Thoracic aorta (tissue), 2 donors: ENCODE results near the gene HSPA12B. TPM values are rescaled to one million over a fixed set of nuclear protein-coding genes. Genes with fewer than 3 reads are reported as not detected.

ENCODE experiments used
- ATAC-seq: fragments of 150-250 bp; one replicate; pipeline ENCODE4 v1.8.0; 2017; ENCODE audit warnings: low read depth; ENCODE audit not compliant: insufficient number of reproducible peaks, low FRiP score
- DNase-seq: peaks from one replicate; pipeline ENCODE4 v3.0.0-alpha.2; 2020; ENCODE audit warnings: low spot score
- H3K27ac ChIP-seq, 2 donors: fragments of 200-600 bp; sonication (generic); 1 replicate in 1 of 2; 2 replicates in 1 of 2; pipeline ENCODE4 v1.5.1; 2016; ENCODE audit warnings: mild to moderate bottlenecking in 2 of 2, moderate library complexity in 2 of 2
- H3K27me3 ChIP-seq: fragments of 200-600 bp; sonication (generic); replicated peaks from 2 replicates; pipeline ENCODE4 v1.6.0; 2016; ENCODE audit warnings: mild to moderate bottlenecking; ENCODE audit not compliant: insufficient read depth
- H3K36me3 ChIP-seq: fragments of 200-600 bp; sonication (generic); one replicate; pipeline ENCODE4 v1.5.1; 2016
- H3K4me1 ChIP-seq, 2 donors: fragments of 200-600 bp; sonication (generic); 1 replicate in 1 of 2; 2 replicates in 1 of 2; pipeline versions ENCODE4 v1.5.1 to v1.6.0; 2016; ENCODE audit warnings: low read depth in 2 of 2, mild to moderate bottlenecking in 1 of 2; ENCODE audit not compliant: control insufficient read depth in 1 of 2
- H3K4me3 ChIP-seq: fragments of 200-600 bp; sonication (generic); 2 replicates; pipeline ENCODE4 v1.5.1; 2016; ENCODE audit warnings: mild to moderate bottlenecking
- H3K9me3 ChIP-seq: fragments of 200-600 bp; sonication (generic); 2 replicates; pipeline ENCODE4 v1.5.1; 2016
- CTCF ChIP-seq: fragments of 200-600 bp; sonication (generic); IDR thresholded peaks from one replicate; pipeline ENCODE4 v1.5.1; 2019; ENCODE audit warnings: antibody characterized with exemption
- total RNA-seq, 2 donors: library from RNA; depleted of rRNA; stranded (reverse); fragments of >200 nt; gene quantifications; one replicate each; pipeline versions ENCODE4 v1.1.0 to v1.2.3, GENCODE V29; 2016

The HSPA12B gene
- 1 to 10 TPM; 4.6 to 6.5 TPM for total RNA-seq

GRCh38 chr20:3732327-3733118 lies at the start of gene HSPA12B:
HSPA12B (plus strand) TSS chr20:3732685; CDS start chr20:3738675, 5,990 bp downstream.
- TF ChIP-seq CTCF = no peak
- Histone ChIP-seq H3K27me3 (no peaks in the 10 kb centered on the region), H3K4me1 (no peaks in the 10 kb centered on the region), H3K4me3 (peak within 1 kb of the TSS; percentile 52), H3K36me3 (no peaks in the 10 kb centered on the region), H3K9me3 (no peaks in the 10 kb centered on the region), H3K27ac (no peak within 1 kb of the TSS)
- ATAC-seq (no peak), DNase-seq (no peak)

- ATAC-seq = no peak
- no peak for DNase-seq
- Histone ChIP-seq H3K9me3 (no peaks in the 10 kb centered on the region), H3K27me3 (no peaks in the 10 kb centered on the region), H3K4me3 (no peak overlapping the region), H3K36me3 (no peaks in the 10 kb centered on the region), H3K4me1 (peaks cover 16 to 24% of the 10 kb centered on the region in 2 donors), H3K27ac (no peak overlapping the region)
- no peak for TF ChIP-seq CTCF
Measured at GRCh38 chr20:3685341-3685740, 47.1 kb upstream of the HSPA12B start.

GRCh38 chr20:3686421-3686820 lies 46.1 kb upstream of the HSPA12B start:
- DNase-seq (no peak), ATAC-seq (no peak)
- Histone ChIP-seq H3K36me3 (no peaks in the 10 kb centered on the region), H3K9me3 (no peaks in the 10 kb centered on the region), H3K4me1 (peaks cover 10 to 14% of the 10 kb centered on the region in 2 donors), H3K27me3 (no peaks in the 10 kb centered on the region), H3K27ac (peak overlapping the region; percentile 57 to 65), H3K4me3 (no peak overlapping the region)
- no peak for TF ChIP-seq CTCF

- peak overlapping the region; percentile 8 for H3K4me3 ChIP-seq
- no peaks in the 10 kb centered on the region for H3K27me3 ChIP-seq
- no peaks in the 10 kb centered on the region for H3K9me3 ChIP-seq
- peak; percentile 83 for DNase-seq
- TF ChIP-seq CTCF = no peak
- no peaks in the 10 kb centered on the region for H3K36me3 ChIP-seq
- ATAC-seq = peak; percentile 90
- H3K4me1 ChIP-seq = peaks cover 10 to 14% of the 10 kb centered on the region in 2 donors
- peak overlapping the region; percentile 65 to 74 for H3K27ac ChIP-seq
Measured at GRCh38 chr20:3686867-3687321, 45.6 kb upstream of the HSPA12B start.

- Histone ChIP-seq H3K4me3 (no peak overlapping the region), H3K27me3 (no peaks in the 10 kb centered on the region), H3K9me3 (no peaks in the 10 kb centered on the region), H3K4me1 (peaks cover 10 to 14% of the 10 kb centered on the region in 2 donors), H3K27ac (peak overlapping the region; percentile 65 to 74), H3K36me3 (no peaks in the 10 kb centered on the region)
- DNase-seq = no peak
- no peak for TF ChIP-seq CTCF
- peak; percentile 75 for ATAC-seq
Measured at GRCh38 chr20:3687655-3688054, 44.8 kb upstream of the HSPA12B start.
